ENCODE results near the gene LUZP4.

- TF ChIP-seq TAF1 (IDR thresholded peaks at IDR 0.05; ENCODE audit: borderline replicate concordance, insufficient read depth, low read length) (no peak), SIN3A (IDR thresholded peaks at IDR 0.05; ENCODE audit: borderline replicate concordance, insufficient read depth, low read length) (no peak), POLR2AphosphoS5 (IDR thresholded peaks at IDR 0.05; ENCODE audit: low read depth, low read length) (no peak)
- TF ChIP-seq, protein P1, sequence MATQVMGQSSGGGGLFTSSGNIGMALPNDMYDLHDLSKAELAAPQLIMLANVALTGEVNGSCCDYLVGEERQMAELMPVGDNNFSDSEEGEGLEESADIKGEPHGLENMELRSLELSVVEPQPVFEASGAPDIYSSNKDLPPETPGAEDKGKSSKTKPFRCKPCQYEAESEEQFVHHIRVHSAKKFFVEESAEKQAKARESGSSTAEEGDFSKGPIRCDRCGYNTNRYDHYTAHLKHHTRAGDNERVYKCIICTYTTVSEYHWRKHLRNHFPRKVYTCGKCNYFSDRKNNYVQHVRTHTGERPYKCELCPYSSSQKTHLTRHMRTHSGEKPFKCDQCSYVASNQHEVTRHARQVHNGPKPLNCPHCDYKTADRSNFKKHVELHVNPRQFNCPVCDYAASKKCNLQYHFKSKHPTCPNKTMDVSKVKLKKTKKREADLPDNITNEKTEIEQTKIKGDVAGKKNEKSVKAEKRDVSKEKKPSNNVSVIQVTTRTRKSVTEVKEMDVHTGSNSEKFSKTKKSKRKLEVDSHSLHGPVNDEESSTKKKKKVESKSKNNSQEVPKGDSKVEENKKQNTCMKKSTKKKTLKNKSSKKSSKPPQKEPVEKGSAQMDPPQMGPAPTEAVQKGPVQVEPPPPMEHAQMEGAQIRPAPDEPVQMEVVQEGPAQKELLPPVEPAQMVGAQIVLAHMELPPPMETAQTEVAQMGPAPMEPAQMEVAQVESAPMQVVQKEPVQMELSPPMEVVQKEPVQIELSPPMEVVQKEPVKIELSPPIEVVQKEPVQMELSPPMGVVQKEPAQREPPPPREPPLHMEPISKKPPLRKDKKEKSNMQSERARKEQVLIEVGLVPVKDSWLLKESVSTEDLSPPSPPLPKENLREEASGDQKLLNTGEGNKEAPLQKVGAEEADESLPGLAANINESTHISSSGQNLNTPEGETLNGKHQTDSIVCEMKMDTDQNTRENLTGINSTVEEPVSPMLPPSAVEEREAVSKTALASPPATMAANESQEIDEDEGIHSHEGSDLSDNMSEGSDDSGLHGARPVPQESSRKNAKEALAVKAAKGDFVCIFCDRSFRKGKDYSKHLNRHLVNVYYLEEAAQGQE (IDR thresholded peaks at IDR 0.05; ENCODE audit: insufficient read depth in 1 of 2, low read depth in 2 of 2, low read length in 2 of 2): no peak
Observed at GRCh38 chrX:115356369-115356768, 66.9 kb downstream of the LUZP4 start.
